CD4-positive, CD25-positive, alpha-beta regulatory T cell (primary cell): Measurements from ENCODE around the gene PABPC3. TPM values are rescaled to one million over a fixed set of nuclear protein-coding genes. Genes with fewer than 3 reads are reported as not detected.

Experiments used
- ATAC-seq, 2 donors: fragments of 150-1000 bp; cut with Tn5 transposase; one replicate each; pipeline ENCODE4 v1.10.0; 2021; ENCODE audit warnings: low read depth in 2 of 2, moderate number of reproducible peaks in 2 of 2, moderate library complexity in 1 of 2
- DNase-seq, 3 donors: peaks; one replicate each; pipeline versions ENCODE4 v3.0.0 to v3.0.0-alpha.2; 2012 to 2022; ENCODE audit warnings: mixed read lengths in 1 of 3
- H3K27ac ChIP-seq: one replicate; pipeline ENCODE4 v1.7.0; 2013; ENCODE audit warnings: mild to moderate bottlenecking, low read length; ENCODE audit not compliant: insufficient read depth, poor library complexity, severe bottlenecking
- H3K27me3 ChIP-seq: one replicate; pipeline ENCODE4 v1.7.0; 2013; ENCODE audit warnings: low read length; ENCODE audit not compliant: control insufficient read depth, insufficient read depth
- H3K36me3 ChIP-seq: one replicate; pipeline ENCODE4 v1.7.0; 2013; ENCODE audit warnings: mild to moderate bottlenecking, low read length, moderate library complexity; ENCODE audit not compliant: control insufficient read depth, insufficient read depth
- H3K4me1 ChIP-seq: 2 replicates; pipeline ENCODE4 v1.7.0; 2013; ENCODE audit warnings: mild to moderate bottlenecking, low read length; ENCODE audit not compliant: insufficient read depth, control insufficient read depth, poor library complexity, severe bottlenecking
- H3K4me3 ChIP-seq: one replicate; pipeline ENCODE4 v1.7.0; 2013; ENCODE audit warnings: low read depth, mild to moderate bottlenecking, low read length, moderate library complexity
- H3K9me3 ChIP-seq, 2 experiments: 1 replicate in 1 of 2; 2 replicates in 1 of 2; pipeline ENCODE4 v1.7.0; 2013; ENCODE audit warnings: low read length in 2 of 2, mild to moderate bottlenecking in 1 of 2, moderate library complexity in 1 of 2; ENCODE audit not compliant: control insufficient read depth in 2 of 2
- H3K27ac Mint-ChIP-seq, 3 donors: one replicate each; pipeline ENCODE4 v1.8.0; 2020 to 2022; ENCODE audit warnings: mild to moderate bottlenecking in 3 of 3, mixed read lengths in 3 of 3, moderate library complexity in 2 of 3
- H3K27me3 Mint-ChIP-seq: one replicate; pipeline ENCODE4 v1.8.0; 2022; ENCODE audit warnings: mild to moderate bottlenecking, mixed read lengths
- H3K36me3 Mint-ChIP-seq: one replicate; pipeline ENCODE4 v1.8.0; 2020; ENCODE audit warnings: mixed read lengths
- H3K4me1 Mint-ChIP-seq, 4 donors: one replicate each; pipeline ENCODE4 v1.8.0; 2020 to 2022; ENCODE audit warnings: mixed read lengths in 4 of 4, mild to moderate bottlenecking in 1 of 4
- H3K4me3 Mint-ChIP-seq, 4 donors: one replicate each; pipeline ENCODE4 v1.8.0; 2020 to 2022; ENCODE audit warnings: mild to moderate bottlenecking in 4 of 4, mixed read lengths in 4 of 4, moderate library complexity in 3 of 4
- H3K9me3 Mint-ChIP-seq, 7 donors: one replicate each; pipeline ENCODE4 v1.8.0; 2020 to 2022; ENCODE audit warnings: mixed read lengths in 7 of 7, mild to moderate bottlenecking in 3 of 7, moderate library complexity in 2 of 7
- polyA plus RNA-seq, 4 donors: library from polyadenylated mRNA; unstranded; fragments of 300-500 nt; fragmentation: Illumina TruSeq; gene quantifications; one replicate each; pipeline ENCODE4 v1.2.3, GENCODE V29; 2021
- total RNA-seq: library from RNA; stranded (reverse); gene quantifications from one replicate; pipeline ENCODE4 v1.2.3, GENCODE V29; 2022

PABPC3 gene
- total and polyA plus RNA-seq, 5 donors from 2014 or later: 0.08 to 0.22 (median 0.15) TPM

- no peak overlapping the region for H3K27ac ChIP-seq
- H3K9me3 ChIP-seq: no peaks in the 10 kb centered on the region
- no peak overlapping the region for H3K4me3 ChIP-seq
- no peaks in the 10 kb centered on the region for H3K4me1 ChIP-seq
- Mint-ChIP-seq H3K27me3 (no peaks in the 10 kb centered on the region), H3K36me3 (no peaks in the 10 kb centered on the region), H3K4me3 (no peak overlapping the region), H3K27ac (no peak overlapping the region), H3K9me3 (peaks cover 0 to 2% (median 0%) of the 10 kb centered on the region in 7 donors), H3K4me1 (no peaks in the 10 kb centered on the region)
- H3K36me3 ChIP-seq: no peaks in the 10 kb centered on the region
- DNase-seq: no peak
- ATAC-seq: no peak
- H3K27me3 ChIP-seq: no peaks in the 10 kb centered on the region
Measured at GRCh38 chr13:25148402-25148771, 52.5 kb downstream of the PABPC3 start.

Other genes with a start within 250 kb of the PABPC3 start
- not detected for gene AMER2, start 76.2 kb downstream of the PABPC3 start, total RNA-seq
- gene AMER2, start 76.2 kb downstream of the PABPC3 start, polyA plus RNA-seq: not detected
- gene MTMR6, start 191.4 kb downstream of the PABPC3 start, total RNA-seq: 35.0 TPM
- gene MTMR6, start 191.4 kb downstream of the PABPC3 start, polyA plus RNA-seq: 10 to 100 TPM; 16.8 to 22.4 (median 19.7) TPM
- gene NUP58, start 205.5 kb downstream of the PABPC3 start, total RNA-seq: 77.3 TPM
- gene NUP58, start 205.5 kb downstream of the PABPC3 start, polyA plus RNA-seq: 10 to 100 TPM; 17.9 to 23.4 (median 18.5) TPM